ENCODE measurements around the gene ITGA2.

The ITGA2 gene

DNA sequence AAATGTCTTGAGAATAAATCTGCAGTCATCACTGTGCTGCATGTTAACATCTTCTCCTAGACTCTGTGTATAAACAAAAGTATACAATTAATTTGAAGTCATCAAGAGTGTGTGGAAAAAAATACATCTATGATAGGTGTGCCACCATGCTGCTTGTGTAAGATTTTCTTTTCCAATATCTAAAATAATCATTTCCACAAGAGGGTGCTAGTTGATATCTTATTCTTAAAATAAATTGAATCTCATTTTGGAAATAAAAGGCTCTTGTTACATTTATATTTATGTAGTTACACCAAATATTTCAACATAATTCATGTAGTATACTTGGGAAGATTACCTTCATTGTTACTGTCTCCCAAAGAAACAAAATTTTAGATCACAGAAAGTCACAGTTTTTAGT, 134.6 kb downstream of the ITGA2 start:
- Histone ChIP-seq H3K4me3 (ENCODE audit: insufficient read depth, low read depth, low read length, poor library complexity, severe bottlenecking) (no peak overlapping the region), H3K27ac (ENCODE audit: insufficient read depth, low read length, poor library complexity, severe bottlenecking) (no peak overlapping the region), H3K9me3 (ENCODE audit: control insufficient read depth, low read length) (no peaks in the 10 kb centered on the region), H3K36me3 (ENCODE audit: control insufficient read depth, insufficient read depth, low read length) (no peaks in the 10 kb centered on the region), H3K4me1 (ENCODE audit: control insufficient read depth, insufficient read depth, low read length, poor library complexity, severe bottlenecking) (no peaks in the 10 kb centered on the region), H3K27me3 (replicated peaks; ENCODE audit: control insufficient read depth, insufficient read depth, low read length, poor library complexity, severe bottlenecking) (no peaks in the 10 kb centered on the region)
- DNase-seq, result no peak

GRCh38 chr5:53126521-53126920, 137.4 kb downstream of the ITGA2 start:
- no peaks in the 10 kb centered on the region for H3K27me3 ChIP-seq (replicated peaks; ENCODE audit: control insufficient read depth, insufficient read depth, low read length, poor library complexity, severe bottlenecking)
- no peak overlapping the region for H3K4me3 ChIP-seq (ENCODE audit: insufficient read depth, low read depth, low read length, poor library complexity, severe bottlenecking)
- H3K36me3 ChIP-seq (ENCODE audit: control insufficient read depth, insufficient read depth, low read length), result no peaks in the 10 kb centered on the region
- no peaks in the 10 kb centered on the region for H3K9me3 ChIP-seq (ENCODE audit: control insufficient read depth, low read length)
- no peaks in the 10 kb centered on the region for H3K4me1 ChIP-seq (ENCODE audit: control insufficient read depth, insufficient read depth, low read length, poor library complexity, severe bottlenecking)
- no peak for DNase-seq
- H3K27ac ChIP-seq (ENCODE audit: insufficient read depth, low read length, poor library complexity, severe bottlenecking), result no peak overlapping the region

DNA sequence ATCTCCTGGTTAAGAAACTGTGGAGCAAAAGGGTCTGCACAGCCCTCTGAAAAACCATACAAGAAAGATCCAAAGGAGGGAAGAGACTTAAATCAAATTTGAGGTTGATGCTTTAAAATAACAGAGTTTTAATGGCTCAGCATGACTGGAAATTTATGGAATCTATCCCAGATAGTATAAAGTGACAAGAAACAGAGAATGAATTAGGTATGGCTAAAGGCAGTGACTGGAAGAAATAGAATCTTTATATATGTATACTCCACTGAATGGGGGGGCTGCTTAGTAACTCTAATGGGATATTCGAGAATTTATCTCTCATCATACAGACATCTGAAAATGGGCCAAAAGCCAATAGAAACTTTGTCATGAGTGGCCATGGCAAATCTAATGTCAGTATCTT, 138.0 kb downstream of the ITGA2 start:
- H3K27me3 ChIP-seq (replicated peaks; ENCODE audit: control insufficient read depth, insufficient read depth, low read length, poor library complexity, severe bottlenecking), result no peaks in the 10 kb centered on the region
- H3K36me3 ChIP-seq (ENCODE audit: control insufficient read depth, insufficient read depth, low read length), result no peaks in the 10 kb centered on the region
- H3K4me1 ChIP-seq (ENCODE audit: control insufficient read depth, insufficient read depth, low read length, poor library complexity, severe bottlenecking), result no peaks in the 10 kb centered on the region
- H3K9me3 ChIP-seq (ENCODE audit: control insufficient read depth, low read length), result no peaks in the 10 kb centered on the region
- H3K4me3 ChIP-seq (ENCODE audit: insufficient read depth, low read depth, low read length, poor library complexity, severe bottlenecking), result no peak overlapping the region
- no peak overlapping the region for H3K27ac ChIP-seq (ENCODE audit: insufficient read depth, low read length, poor library complexity, severe bottlenecking)
- DNase-seq, result no peak

DNA sequence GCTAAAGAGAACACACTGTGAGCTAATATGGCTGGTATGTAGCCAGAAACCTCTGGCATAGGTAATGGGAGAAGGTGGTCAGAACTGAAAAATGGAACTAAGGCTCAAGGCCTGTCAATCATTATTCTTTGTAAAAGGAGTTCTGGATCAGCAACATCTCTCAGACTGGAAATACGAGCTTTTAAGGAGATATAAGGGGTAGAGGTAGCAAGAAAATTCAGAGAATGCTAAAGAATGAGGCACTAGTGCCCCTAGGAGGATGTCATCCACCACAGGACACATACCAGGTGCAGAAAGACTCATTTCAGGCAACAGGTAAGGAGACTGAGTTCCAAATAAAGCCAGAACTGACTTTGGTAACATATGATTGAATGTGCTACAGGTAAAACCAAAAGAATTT, 139.3 kb downstream of the ITGA2 start:
- Histone ChIP-seq H3K4me1 (ENCODE audit: control insufficient read depth, insufficient read depth, low read length, poor library complexity, severe bottlenecking) (no peaks in the 10 kb centered on the region), H3K36me3 (ENCODE audit: control insufficient read depth, insufficient read depth, low read length) (no peaks in the 10 kb centered on the region), H3K27me3 (replicated peaks; ENCODE audit: control insufficient read depth, insufficient read depth, low read length, poor library complexity, severe bottlenecking) (no peaks in the 10 kb centered on the region), H3K27ac (ENCODE audit: insufficient read depth, low read length, poor library complexity, severe bottlenecking) (no peak overlapping the region), H3K9me3 (ENCODE audit: control insufficient read depth, low read length) (no peaks in the 10 kb centered on the region), H3K4me3 (ENCODE audit: insufficient read depth, low read depth, low read length, poor library complexity, severe bottlenecking) (no peak overlapping the region)
- DNase-seq, result no peak

DNA sequence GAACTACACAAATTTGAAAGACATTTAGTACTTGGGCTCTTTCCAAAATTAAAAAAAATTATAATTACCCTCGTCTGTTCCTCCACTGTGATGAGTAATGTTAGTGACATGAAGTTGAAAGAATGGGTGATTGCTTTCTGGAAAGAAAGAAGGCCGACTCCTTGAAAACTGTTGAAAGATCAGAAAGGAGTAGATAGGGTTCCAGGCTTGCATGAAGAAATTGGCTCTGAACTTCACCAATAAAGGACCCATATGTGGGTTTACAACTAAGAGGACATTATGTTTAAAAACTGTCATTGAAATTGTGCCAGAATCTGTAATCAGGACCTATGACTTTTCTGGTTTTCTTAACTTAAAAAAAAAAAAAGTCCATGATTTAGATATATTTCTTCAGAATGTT, 141.1 kb downstream of the ITGA2 start:
- DNase-seq, result no peak
- Histone ChIP-seq H3K27ac (ENCODE audit: insufficient read depth, low read length, poor library complexity, severe bottlenecking) (no peak overlapping the region), H3K27me3 (replicated peaks; ENCODE audit: control insufficient read depth, insufficient read depth, low read length, poor library complexity, severe bottlenecking) (no peaks in the 10 kb centered on the region)

DNA sequence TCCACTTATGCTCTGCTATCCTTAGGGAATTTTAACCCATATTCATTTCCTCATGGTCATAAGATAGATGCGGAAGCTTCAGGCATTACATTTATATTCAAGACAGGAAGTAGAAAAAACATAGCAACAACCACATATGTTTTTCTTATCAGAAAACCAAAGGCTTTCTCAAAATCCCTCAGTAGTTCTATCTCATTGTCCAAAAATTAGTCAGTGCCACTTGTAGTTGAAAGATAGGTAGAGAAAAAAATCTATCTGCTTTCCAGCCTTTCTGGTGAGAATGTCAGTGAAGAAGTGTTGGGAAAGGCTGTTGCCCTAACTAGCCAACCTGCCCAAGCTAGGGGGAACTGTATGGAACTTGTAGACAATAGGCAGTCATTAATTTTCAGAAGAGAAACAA, 143.9 kb downstream of the ITGA2 start:
- H3K9me3 ChIP-seq (ENCODE audit: control insufficient read depth, low read length), result no peaks in the 10 kb centered on the region

More for the DNA sequence above, 141.1 kb downstream of the ITGA2 start:
- Histone ChIP-seq H3K36me3 (ENCODE audit: control insufficient read depth, insufficient read depth, low read length) (no peaks in the 10 kb centered on the region), H3K4me3 (ENCODE audit: insufficient read depth, low read depth, low read length, poor library complexity, severe bottlenecking) (no peak overlapping the region), H3K4me1 (ENCODE audit: control insufficient read depth, insufficient read depth, low read length, poor library complexity, severe bottlenecking) (no peaks in the 10 kb centered on the region), H3K9me3 (ENCODE audit: control insufficient read depth, low read length) (no peaks in the 10 kb centered on the region)

More for the DNA sequence above, 143.9 kb downstream of the ITGA2 start:
- no peaks in the 10 kb centered on the region for H3K27me3 ChIP-seq (replicated peaks; ENCODE audit: control insufficient read depth, insufficient read depth, low read length, poor library complexity, severe bottlenecking)
- H3K4me1 ChIP-seq (ENCODE audit: control insufficient read depth, insufficient read depth, low read length, poor library complexity, severe bottlenecking), result no peaks in the 10 kb centered on the region
- no peaks in the 10 kb centered on the region for H3K36me3 ChIP-seq (ENCODE audit: control insufficient read depth, insufficient read depth, low read length)
- no peak for DNase-seq
- no peak overlapping the region for H3K27ac ChIP-seq (ENCODE audit: insufficient read depth, low read length, poor library complexity, severe bottlenecking)
- no peak overlapping the region for H3K4me3 ChIP-seq (ENCODE audit: insufficient read depth, low read depth, low read length, poor library complexity, severe bottlenecking)
